Stimulated activated CD4-positive, alpha-beta T cell treated with anti-CD3 and anti-CD28 coated beads, TNF-alpha, amount 100 ng/mL, for 1 hour (primary cell): ENCODE measurements around the gene SNX3.
A peak's percentile ranks its signal among the peaks of the same experiment; 100 is the strongest.
"Not testable (repeated sequence)": the region's sequence is repeated elsewhere in the genome, so short reads cannot be mapped to it uniquely, and the experiment has no call there.

Source experiments
- DNase-seq, 3 donors: peaks; one replicate each; pipeline ENCODE4 v3.0.0-alpha.2; 2020; ENCODE audit warnings: low read depth in 3 of 3, low spot score in 1 of 3

Gene SNX3

GRCh38 chr6:108260809-108261569, at the start of gene SNX3:
TSS of gene SNX3 (minus strand) at chr6:108261040. CDS start at chr6:108260921, 119 bp downstream.
- peak; percentile 57 to 76 (median 70) for DNase-seq

GRCh38 chr6:108309844-108310243, 49.0 kb upstream of the SNX3 start:
- no peak for DNase-seq

- not testable (repeated sequence) for DNase-seq
These were observed 47.8 kb upstream of the SNX3 start for GRCh38 chr6:108308641-108309040.

- DNase-seq, result no peak
These were observed 43.8 kb upstream of the SNX3 start for GRCh38 chr6:108304646-108305045.

GRCh38 chr6:108302386-108302785, 41.5 kb upstream of the SNX3 start:
- no peak for DNase-seq

GRCh38 chr6:108295676-108296075, 34.8 kb upstream of the SNX3 start:
- DNase-seq, result no peak

- peak; percentile 64 to 83 (median 66) for DNase-seq
These were observed 34.1 kb upstream of the SNX3 start, which contains the start of gene AFG1L for GRCh38 chr6:108294727-108295625. TSS of gene AFG1L (plus strand) at chr6:108295054. CDS start at chr6:108295080, 26 bp downstream.

GRCh38 chr6:108294297-108294726, 33.5 kb upstream of the SNX3 start:
- DNase-seq, result no peak

- DNase-seq, result no peak
These were observed 32.9 kb upstream of the SNX3 start for GRCh38 chr6:108293527-108294296.

- DNase-seq, result not testable (repeated sequence)
These were observed 31.7 kb upstream of the SNX3 start for GRCh38 chr6:108292561-108292960.

- no peak for DNase-seq
These were observed 30.3 kb upstream of the SNX3 start for GRCh38 chr6:108291091-108291490.

- no peak for DNase-seq
These were observed 27.9 kb upstream of the SNX3 start for GRCh38 chr6:108288742-108289141.

GRCh38 chr6:108287373-108287772, 26.5 kb upstream of the SNX3 start:
- no peak for DNase-seq

- no peak for DNase-seq
These were observed 25.5 kb upstream of the SNX3 start for GRCh38 chr6:108286366-108286765.

GRCh38 chr6:108285381-108285780, 24.5 kb upstream of the SNX3 start:
- no peak for DNase-seq

- DNase-seq, result no peak
These were observed 17.0 kb upstream of the SNX3 start for GRCh38 chr6:108277831-108278230.

- no peak for DNase-seq
These were observed 16.5 kb upstream of the SNX3 start for GRCh38 chr6:108277295-108277694.

- DNase-seq, result no peak
These were observed 15.1 kb upstream of the SNX3 start for GRCh38 chr6:108275976-108276375.

- no peak for DNase-seq
These were observed 13.7 kb upstream of the SNX3 start for GRCh38 chr6:108274546-108274945.

- not testable (repeated sequence) for DNase-seq
These were observed 9.1 kb upstream of the SNX3 start for GRCh38 chr6:108269955-108270354.

- no peak for DNase-seq
These were observed 8.0 kb upstream of the SNX3 start for GRCh38 chr6:108268845-108269244.
